Astrocyte of the cerebellum (primary cell): ENCODE measurements around the gene SLC9B1.

Source experiments
- DNase-seq: peaks from one replicate; pipeline ENCODE4 v3.0.0-alpha.2; 2011; ENCODE audit warnings: low read depth
- H3K4me3 ChIP-seq: 2 replicates; pipeline ENCODE4 v1.5.1; 2011; ENCODE audit warnings: mild to moderate bottlenecking, low read depth, low read length, moderate library complexity
- in situ Hi-C: cut with HindIII; loops from 2 replicates; pipeline ENCODE4 v1.10.0; 2017; ENCODE audit warnings: low sequenced_read_pairs
- TF ChIP-seq, protein P1 (sequence below): IDR thresholded peaks from 2 replicates; pipeline ENCODE4 v1.5.1; 2012; ENCODE audit warnings: low read length, low read depth, moderate library complexity, mild to moderate bottlenecking; ENCODE audit errors: missing control alignments

SLC9B1 gene

GRCh38 chr4:103012551-103012950 lies 7.0 kb downstream of the SLC9B1 start:
- TF ChIP-seq, protein P1, sequence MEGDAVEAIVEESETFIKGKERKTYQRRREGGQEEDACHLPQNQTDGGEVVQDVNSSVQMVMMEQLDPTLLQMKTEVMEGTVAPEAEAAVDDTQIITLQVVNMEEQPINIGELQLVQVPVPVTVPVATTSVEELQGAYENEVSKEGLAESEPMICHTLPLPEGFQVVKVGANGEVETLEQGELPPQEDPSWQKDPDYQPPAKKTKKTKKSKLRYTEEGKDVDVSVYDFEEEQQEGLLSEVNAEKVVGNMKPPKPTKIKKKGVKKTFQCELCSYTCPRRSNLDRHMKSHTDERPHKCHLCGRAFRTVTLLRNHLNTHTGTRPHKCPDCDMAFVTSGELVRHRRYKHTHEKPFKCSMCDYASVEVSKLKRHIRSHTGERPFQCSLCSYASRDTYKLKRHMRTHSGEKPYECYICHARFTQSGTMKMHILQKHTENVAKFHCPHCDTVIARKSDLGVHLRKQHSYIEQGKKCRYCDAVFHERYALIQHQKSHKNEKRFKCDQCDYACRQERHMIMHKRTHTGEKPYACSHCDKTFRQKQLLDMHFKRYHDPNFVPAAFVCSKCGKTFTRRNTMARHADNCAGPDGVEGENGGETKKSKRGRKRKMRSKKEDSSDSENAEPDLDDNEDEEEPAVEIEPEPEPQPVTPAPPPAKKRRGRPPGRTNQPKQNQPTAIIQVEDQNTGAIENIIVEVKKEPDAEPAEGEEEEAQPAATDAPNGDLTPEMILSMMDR = no peak
- no peak for DNase-seq
- in situ Hi-C loops = no loop called here
- no peak overlapping the region for H3K4me3 ChIP-seq

DNA sequence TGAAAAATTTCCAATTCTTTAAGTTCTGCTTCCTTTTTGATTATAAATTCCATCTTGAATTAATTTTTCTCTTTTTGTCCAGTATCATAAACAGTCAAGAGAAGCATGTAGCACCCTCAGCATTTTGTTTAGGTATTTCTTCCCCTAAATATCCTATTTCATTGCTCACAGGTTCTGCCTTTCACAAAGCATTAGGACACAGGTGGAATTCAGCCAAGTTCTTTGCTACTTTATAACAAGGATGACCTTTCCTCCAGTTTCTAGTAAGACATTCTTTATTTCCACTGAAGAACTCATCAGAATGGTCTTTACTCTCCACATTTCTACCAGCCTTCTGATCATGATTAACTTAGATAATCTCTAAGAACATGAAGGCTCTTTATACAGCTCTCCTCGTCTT lies 7.4 kb downstream of the SLC9B1 start:
- TF ChIP-seq, protein P1 = no peak
- in situ Hi-C loops = no loop called here
- H3K4me3 ChIP-seq = no peak overlapping the region
- DNase-seq = peak; percentile 74

DNA sequence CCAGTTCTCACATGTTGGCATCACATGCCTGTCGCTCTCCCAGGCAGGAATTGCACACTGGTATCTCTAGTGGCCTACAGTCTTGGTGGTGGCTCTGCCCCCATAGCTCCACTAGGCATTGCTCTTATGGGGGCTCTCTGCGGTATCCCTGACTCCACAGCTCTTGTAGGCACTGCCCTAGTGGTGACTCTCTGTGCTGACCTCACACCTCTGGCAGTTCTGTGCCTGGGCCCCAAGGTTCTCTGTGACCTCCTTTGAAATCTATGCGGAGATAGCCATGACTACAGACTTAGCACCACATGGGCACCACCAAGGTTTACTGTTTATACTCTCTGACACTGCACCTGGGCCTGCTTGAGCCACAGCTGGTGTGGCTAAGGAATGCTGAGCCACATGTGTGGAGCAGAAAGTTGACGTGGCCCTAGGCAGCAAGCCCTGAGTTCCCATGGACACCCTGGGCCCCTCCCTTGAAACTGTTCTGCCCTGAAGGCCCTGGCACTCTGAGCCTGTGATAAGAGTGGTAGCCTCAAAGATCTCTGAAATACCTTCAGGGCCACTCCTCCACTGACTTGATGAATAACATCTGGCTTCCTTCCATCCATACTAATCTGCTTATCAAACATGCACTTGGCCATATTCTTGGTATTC lies 8.0 kb downstream of the SLC9B1 start:
- TF ChIP-seq, protein P1 = no peak
- no peak overlapping the region for H3K4me3 ChIP-seq
- DNase-seq = peak; percentile 2
- in situ Hi-C loops = no loop called here

- TF ChIP-seq, protein P1 = no peak
- no peak for DNase-seq
- in situ Hi-C loops = no loop called here
- no peak overlapping the region for H3K4me3 ChIP-seq
These were observed 8.7 kb downstream of the SLC9B1 start for GRCh38 chr4:103010804-103011203.

DNA sequence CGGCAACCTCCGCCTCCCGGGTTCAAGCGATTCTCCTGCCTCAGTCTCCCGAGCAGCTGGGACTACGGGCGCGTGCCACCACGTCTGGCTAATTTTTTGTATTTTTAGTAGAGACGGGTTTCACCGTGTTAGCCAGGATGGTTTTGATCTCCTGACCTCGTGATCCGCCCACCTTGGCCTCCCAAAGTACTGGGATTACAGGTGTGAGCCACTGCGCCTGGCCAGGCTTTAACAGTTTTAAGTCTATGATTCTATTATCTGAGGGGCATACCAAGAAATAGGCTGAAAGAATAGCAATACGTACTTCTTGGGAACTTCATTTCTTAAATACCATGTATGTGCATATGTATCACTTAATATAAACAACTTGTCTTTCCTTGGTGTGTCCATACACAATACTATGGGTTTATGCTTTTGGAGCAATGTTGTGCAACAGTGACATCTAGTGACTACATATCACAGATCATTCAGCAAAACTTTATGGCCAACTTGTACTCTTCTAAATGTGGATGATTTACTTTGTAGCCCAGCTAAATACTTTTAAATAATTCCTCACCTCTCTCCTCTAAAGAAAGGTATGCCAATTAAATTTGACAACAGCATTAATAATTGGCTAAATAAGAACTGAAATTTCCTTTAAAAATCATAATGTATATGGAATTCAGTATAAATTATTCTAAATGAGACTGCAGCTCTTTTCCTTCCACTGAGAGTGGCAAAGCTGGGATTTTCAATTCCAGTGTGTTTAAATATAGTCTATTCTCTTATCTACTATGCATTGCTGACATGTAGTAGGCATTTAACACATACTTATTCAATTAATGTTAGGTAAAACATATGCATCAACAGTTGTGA lies 10.4 kb downstream of the SLC9B1 start:
- in situ Hi-C loops = no loop called here
- no peak overlapping the region for H3K4me3 ChIP-seq
- DNase-seq = peak; percentile 77
- TF ChIP-seq, protein P1 = peak; percentile 58

GRCh38 chr4:103002551-103002950 lies 17.0 kb downstream of the SLC9B1 start:
- TF ChIP-seq, protein P1 = no peak
- no peak overlapping the region for H3K4me3 ChIP-seq
- in situ Hi-C loops = loop anchor here (5.0 kb wide), 1 partner anchor 380 kb away; no protein-coding TSS in a partner anchor
- DNase-seq = peak; percentile 41
